Upper lobe of left lung (tissue), 6 donors: ENCODE data around the gene AQP1. TPM values are rescaled to one million over a fixed set of nuclear protein-coding genes. Genes with fewer than 3 reads are reported as not detected.
A peak's percentile ranks its signal among the peaks of the same experiment; 100 is the strongest.

Experiments used
- ATAC-seq, 2 donors: fragments of 200-7000 bp; cut with Tn5 transposase; one replicate each; pipeline ENCODE4 v1.9.1; 2022; ENCODE audit warnings: mild to moderate bottlenecking in 2 of 2, moderate library complexity in 2 of 2; ENCODE audit not compliant: low FRiP score in 2 of 2
- DNase-seq, 2 donors: peaks; one replicate each; pipeline ENCODE4 v3.0.0-alpha.2; 2019 to 2020
- H3K27ac ChIP-seq, 4 donors: fragments of 200-600 bp; sonication (generic); one replicate each; pipeline ENCODE4 v1.5.1; 2016 to 2019
- H3K27me3 ChIP-seq, 4 donors: fragments of 200-600 bp; sonication (generic); one replicate each; pipeline ENCODE4 v1.5.1; 2017 to 2019
- H3K36me3 ChIP-seq, 4 donors: fragments of 200-600 bp; sonication (generic); one replicate each; pipeline ENCODE4 v1.5.1; 2016 to 2019
- H3K4me1 ChIP-seq, 4 donors: fragments of 200-600 bp; sonication (generic); one replicate each; pipeline ENCODE4 v1.5.1; 2018 to 2019
- H3K4me3 ChIP-seq, 4 donors: fragments of 200-600 bp; sonication (generic); one replicate each; pipeline ENCODE4 v1.5.1; 2017 to 2019; ENCODE audit warnings: mild to moderate bottlenecking in 2 of 4, moderate library complexity in 1 of 4
- H3K9me3 ChIP-seq, 4 donors: fragments of 200-600 bp; sonication (generic); one replicate each; pipeline ENCODE4 v1.5.1; 2018 to 2019
- CTCF ChIP-seq, 6 experiments: fragments of 450-650 bp in 4 of 6; fragments of 200-600 bp in 2 of 6; sonication (generic) in 2 of 6; IDR thresholded peaks; one replicate each; pipeline ENCODE4 v1.5.1; 2016 to 2019; ENCODE audit warnings: antibody characterized with exemption in 6 of 6
- EP300 ChIP-seq, 4 donors: sonication (generic); formaldehyde crosslinking; IDR thresholded peaks; one replicate each; pipeline ENCODE4 v1.5.1; 2017; ENCODE audit warnings: antibody characterized with exemption in 4 of 4, control low read depth in 2 of 4
- POLR2A ChIP-seq, 4 donors: fragments of 450-650 bp; IDR thresholded peaks; one replicate each; pipeline ENCODE4 v1.5.1; 2016 to 2017; ENCODE audit warnings: antibody characterized with exemption in 4 of 4, mild to moderate bottlenecking in 2 of 4
- POLR2AphosphoS5 ChIP-seq, 2 donors: sonication (generic); formaldehyde crosslinking; IDR thresholded peaks; one replicate each; pipeline ENCODE4 v1.5.1; 2017; ENCODE audit warnings: antibody characterized with exemption in 2 of 2
- WGBS, 2 donors: methylation state at CpG; one replicate each; pipeline ENCODE4 v1.1.5; 2017 to 2018; 5-methylcytosine and 5-hydroxymethylcytosine counted together
- total RNA-seq, 6 donors: library from RNA; depleted of rRNA in 4 of 6; stranded (reverse); fragments of >200 nt in 4 of 6; gene quantifications; one replicate each; pipeline versions ENCODE4 v1.1.0 to v1.2.1, GENCODE V29; 2016 to 2021
- donor health status: DM: no; HTN: no; CAD: no; lungs with moderate emphysema.
- donor health status: DM: no; HTN: yes; CAD: no; lungs with severe emphysema.

AQP1 gene
- total RNA-seq, 6 donors from 2014 or later: 113 to 1,228 (median 802) TPM

- no peaks in the 10 kb centered on the region for H3K9me3 ChIP-seq
- no peak for ATAC-seq
- DNase-seq: peak in 1 of 2 donors; percentile 52
- peaks cover 14 to 32% (median 19%) of the 10 kb centered on the region in 4 donors for H3K4me1 ChIP-seq
- no peak overlapping the region for H3K4me3 ChIP-seq
- peaks cover 0 to 2% (median under 1%) of the 10 kb centered on the region in 4 donors for H3K36me3 ChIP-seq
- H3K27me3 ChIP-seq: no peaks in the 10 kb centered on the region
- H3K27ac ChIP-seq: peak overlapping the region in 2 of 4 donors; percentile 65 to 68
- TF ChIP-seq CTCF (IDR thresholded peaks at IDR 0.05) (no peak), POLR2A (IDR thresholded peaks at IDR 0.05) (no peak), POLR2AphosphoS5 (IDR thresholded peaks at IDR 0.05) (no peak), EP300 (IDR thresholded peaks at IDR 0.05) (no peak)
- WGBS, 2 donors: 74 to 87% methylated on average over 15 to 21 of the region's 26 CpGs
Measured at GRCh38 chr7:30933124-30933974, 21.7 kb downstream of the AQP1 start.

- WGBS, 2 donors: 88 to 91% methylated on average over 5 of the region's 5 CpGs
- DNase-seq (peak in 1 of 2 donors; percentile 15), ATAC-seq (no peak)
- Histone ChIP-seq H3K27me3 (no peaks in the 10 kb centered on the region), H3K9me3 (no peaks in the 10 kb centered on the region), H3K4me3 (no peak overlapping the region), H3K4me1 (peaks cover 14 to 37% (median 25%) of the 10 kb centered on the region in 4 donors), H3K36me3 (peaks cover 0 to 2% (median 0%) of the 10 kb centered on the region in 4 donors), H3K27ac (peak overlapping the region in 3 of 4 donors; percentile 22 to 68 (median 65))
- TF ChIP-seq POLR2AphosphoS5 (IDR thresholded peaks at IDR 0.05): no peak
Measured at GRCh38 chr7:30934225-30934624, 22.6 kb downstream of the AQP1 start.

DNA sequence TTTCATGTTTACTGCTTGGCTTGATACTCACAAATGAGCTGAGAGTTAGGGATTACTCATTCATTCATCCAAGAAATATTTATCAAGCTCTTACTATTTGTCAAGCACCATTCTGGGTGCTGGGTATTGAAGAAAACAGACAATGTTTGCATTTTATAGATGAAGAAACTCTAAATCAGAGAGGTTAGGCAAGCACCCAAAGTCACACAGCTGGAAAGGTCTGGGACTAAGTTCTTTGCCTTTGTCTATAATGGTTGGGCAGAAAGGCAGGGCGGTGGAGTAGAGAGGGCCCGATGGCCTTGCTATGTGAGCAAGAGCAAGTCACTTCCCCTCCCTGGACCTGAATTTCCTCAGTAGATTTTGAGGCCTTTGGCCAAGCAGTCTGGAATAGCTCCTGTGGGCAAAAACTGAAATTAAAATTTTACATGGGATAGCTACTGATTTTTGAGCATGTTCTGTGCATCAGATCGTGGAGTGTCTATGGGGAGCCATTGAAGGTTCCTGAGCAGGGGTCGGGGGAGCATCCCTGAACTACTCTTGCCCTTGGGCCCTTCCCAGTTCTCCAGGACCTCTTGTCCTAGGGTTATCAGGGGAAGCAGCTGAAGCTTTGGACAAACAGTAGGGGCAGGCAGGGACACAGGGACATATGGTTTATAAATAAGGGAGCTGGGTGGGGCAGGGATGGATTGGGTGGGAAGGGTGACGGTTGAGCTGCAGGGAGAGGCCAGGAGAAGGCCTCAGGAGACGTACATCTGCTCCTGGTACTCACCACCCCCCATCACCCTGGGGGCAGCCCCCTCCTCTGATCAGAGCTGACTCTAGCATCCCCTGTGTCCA lies 23.3 kb downstream of the AQP1 start:
- Histone ChIP-seq H3K9me3 (no peaks in the 10 kb centered on the region), H3K27ac (peak overlapping the region; percentile 22 to 68 (median 56)), H3K4me1 (peaks cover 14 to 33% (median 25%) of the 10 kb centered on the region in 4 donors), H3K36me3 (no peaks in the 10 kb centered on the region), H3K4me3 (no peak overlapping the region), H3K27me3 (no peaks in the 10 kb centered on the region)
- DNase-seq (no peak), ATAC-seq (no peak)
- TF ChIP-seq EP300 (IDR thresholded peaks at IDR 0.05) (peak in 2 of 4 donors; percentile 96 to 98), CTCF (IDR thresholded peaks at IDR 0.05) (no peak), POLR2A (IDR thresholded peaks at IDR 0.05) (no peak), POLR2AphosphoS5 (IDR thresholded peaks at IDR 0.05) (peak in 1 of 2 donors; percentile 88)
- WGBS, 2 donors: 68 to 77% methylated on average over 6 of the region's 6 CpGs

DNA sequence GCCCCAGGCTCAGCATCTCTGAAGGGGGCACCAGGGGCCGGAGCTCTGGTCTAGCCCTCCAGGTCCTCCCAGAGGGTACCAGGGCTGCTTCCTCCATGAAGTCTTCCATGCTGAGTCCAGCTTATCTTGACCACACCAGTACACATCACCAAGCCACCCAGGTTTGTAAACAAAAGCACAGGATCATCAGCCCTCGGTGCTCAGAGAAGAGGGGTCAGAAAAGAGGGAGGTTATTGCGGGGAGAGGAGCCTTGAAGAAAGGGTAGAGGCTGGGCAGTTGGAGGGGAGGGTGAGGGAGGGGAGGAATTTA lies 23.9 kb downstream of the AQP1 start:
- DNase-seq: peak in 1 of 2 donors; percentile 22
- peak overlapping the region in 2 of 4 donors; percentile 47 to 65 for H3K27ac ChIP-seq
- H3K4me3 ChIP-seq: no peak overlapping the region
- TF ChIP-seq EP300 (IDR thresholded peaks at IDR 0.05) (no peak), POLR2AphosphoS5 (IDR thresholded peaks at IDR 0.05) (no peak), POLR2A (IDR thresholded peaks at IDR 0.05) (no peak), CTCF (IDR thresholded peaks at IDR 0.05) (no peak)
- no peak for ATAC-seq
- H3K36me3 ChIP-seq: no peaks in the 10 kb centered on the region
- no peaks in the 10 kb centered on the region for H3K9me3 ChIP-seq
- 81 to 98% methylated on average over 3 of the region's 3 CpGs for WGBS, 2 donors
- H3K4me1 ChIP-seq: peaks cover 14 to 32% (median 25%) of the 10 kb centered on the region in 4 donors
- no peaks in the 10 kb centered on the region for H3K27me3 ChIP-seq

GRCh38 chr7:30936650-30937245 lies 25.1 kb downstream of the AQP1 start:
- Histone ChIP-seq H3K36me3 (no peaks in the 10 kb centered on the region), H3K9me3 (no peaks in the 10 kb centered on the region), H3K4me3 (no peak overlapping the region), H3K4me1 (peaks cover 9 to 30% (median 21%) of the 10 kb centered on the region in 4 donors), H3K27me3 (no peaks in the 10 kb centered on the region), H3K27ac (peak overlapping the region in 1 of 4 donors; percentile 31)
- no peak for TF ChIP-seq CTCF (IDR thresholded peaks at IDR 0.05)
- DNase-seq (no peak), ATAC-seq (no peak)
